ENCODE results near the gene CATSPER1. TPM values are rescaled to one million over a fixed set of nuclear protein-coding genes. Genes with fewer than 3 reads are reported as not detected.

CATSPER1 gene
- total RNA-seq, 1 experiment from 2014 or later = not detected

DNA sequence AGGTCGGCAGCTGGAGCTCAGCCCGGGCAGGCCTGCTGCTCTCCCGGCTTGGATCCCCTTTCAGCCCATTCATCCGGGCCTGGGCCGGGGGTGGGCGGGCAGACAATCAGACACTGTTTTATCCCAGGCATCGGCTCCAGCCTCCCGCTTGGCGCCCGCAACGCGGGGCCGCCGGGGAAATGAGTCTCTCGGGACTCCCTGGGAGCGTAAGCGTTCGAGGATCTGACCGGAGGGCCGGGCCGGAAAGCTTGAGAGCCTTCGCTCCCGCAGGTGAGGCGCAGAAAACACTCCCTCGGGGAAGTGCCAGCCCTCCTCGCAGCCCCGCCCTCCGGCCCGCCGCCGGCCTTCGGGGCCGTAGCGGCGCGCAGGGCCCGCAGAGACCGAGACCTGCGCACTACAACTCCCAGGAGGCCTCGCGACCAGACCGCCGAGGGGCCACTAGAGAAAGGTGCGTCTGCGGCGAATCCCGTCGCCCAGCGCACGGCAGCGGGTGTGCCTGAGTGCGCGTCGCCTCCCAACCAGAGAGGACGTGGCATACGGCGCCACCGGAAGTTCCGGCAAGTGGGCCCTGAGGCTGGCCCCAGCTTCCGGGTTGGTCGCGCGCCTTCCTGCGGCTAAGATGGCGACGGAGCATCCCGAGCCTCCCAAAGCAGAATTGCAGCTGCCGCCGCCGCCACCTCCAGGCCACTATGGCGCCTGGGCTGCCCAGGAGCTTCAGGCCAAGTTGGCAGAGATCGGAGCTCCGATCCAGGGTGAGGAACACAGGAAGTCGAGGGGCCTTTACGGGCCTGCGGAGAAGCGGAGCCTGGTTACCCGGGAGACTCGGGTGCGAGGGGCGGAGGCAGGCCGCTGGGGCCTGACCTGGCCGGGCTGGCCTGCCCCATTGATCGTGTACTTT, 25.7 kb upstream of the CATSPER1 start, which contains the start of gene SF3B2:
TSS of gene SF3B2 (plus strand) at position 599 of the 898 bp plus-strand sequence. CDS start at position 620, 21 bp downstream.
- peaks cover 27% of the 10 kb centered on the region for H3K36me3 ChIP-seq (ENCODE audit: insufficient read depth, low read length, poor library complexity, severe bottlenecking)
- no peak for TF ChIP-seq EZH2 (IDR thresholded peaks at IDR 0.05; ENCODE audit: borderline replicate concordance, low read depth, low read length, poor library complexity, severe bottlenecking)
- TF ChIP-seq, protein P1, sequence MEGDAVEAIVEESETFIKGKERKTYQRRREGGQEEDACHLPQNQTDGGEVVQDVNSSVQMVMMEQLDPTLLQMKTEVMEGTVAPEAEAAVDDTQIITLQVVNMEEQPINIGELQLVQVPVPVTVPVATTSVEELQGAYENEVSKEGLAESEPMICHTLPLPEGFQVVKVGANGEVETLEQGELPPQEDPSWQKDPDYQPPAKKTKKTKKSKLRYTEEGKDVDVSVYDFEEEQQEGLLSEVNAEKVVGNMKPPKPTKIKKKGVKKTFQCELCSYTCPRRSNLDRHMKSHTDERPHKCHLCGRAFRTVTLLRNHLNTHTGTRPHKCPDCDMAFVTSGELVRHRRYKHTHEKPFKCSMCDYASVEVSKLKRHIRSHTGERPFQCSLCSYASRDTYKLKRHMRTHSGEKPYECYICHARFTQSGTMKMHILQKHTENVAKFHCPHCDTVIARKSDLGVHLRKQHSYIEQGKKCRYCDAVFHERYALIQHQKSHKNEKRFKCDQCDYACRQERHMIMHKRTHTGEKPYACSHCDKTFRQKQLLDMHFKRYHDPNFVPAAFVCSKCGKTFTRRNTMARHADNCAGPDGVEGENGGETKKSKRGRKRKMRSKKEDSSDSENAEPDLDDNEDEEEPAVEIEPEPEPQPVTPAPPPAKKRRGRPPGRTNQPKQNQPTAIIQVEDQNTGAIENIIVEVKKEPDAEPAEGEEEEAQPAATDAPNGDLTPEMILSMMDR (conservative IDR thresholded peaks at IDR 0.05; ENCODE audit: low read depth, low read length) = no peak
- ChIA-PET CTCF (interaction anchor here (0.6 to 1.4 kb wide), 4 partner anchors 17 to 164 kb away, joined by 3 to 5 read pairs (median 4); partner anchors contain the start of genes CCDC85B and FIBP), POLR2A (ENCODE audit: low non-redundant PET) (interaction anchor here (0.6 kb wide), 1 partner anchor 261 kb away, joined by 3 read pairs; no protein-coding TSS in a partner anchor)
- intact Hi-C loops (cut with micrococcal nuclease; ENCODE audit: unreplicated experiment) = loop anchor here (2.0 kb wide), 1 partner anchor 49 kb away; the partner anchor contains the start of genes BANF1 and EIF1AD
- TSS peak; percentile 93 for BruUV-seq (replicated peaks)
- peaks cover 21% of the 10 kb centered on the region for H3K4me1 ChIP-seq (ENCODE audit: insufficient read depth, low read length, poor library complexity, severe bottlenecking)
- H3K27me3 ChIP-seq (replicated peaks; ENCODE audit: insufficient read depth, low read depth, low read length, poor library complexity) = no peaks in the 10 kb centered on the region
- H3K27ac ChIP-seq (ENCODE audit: low read depth, low read length, poor library complexity, severe bottlenecking) = peak within 1 kb of the TSS; percentile 89
- H3K9me3 ChIP-seq (ENCODE audit: low read depth, low read length, poor library complexity, severe bottlenecking) = no peaks in the 10 kb centered on the region
- DNase-seq (ENCODE audit: low spot score) = peak; percentile 100
- H3K4me3 ChIP-seq (ENCODE audit: low read depth, low read length, poor library complexity, severe bottlenecking) = peak within 1 kb of the TSS; percentile 99

DNA sequence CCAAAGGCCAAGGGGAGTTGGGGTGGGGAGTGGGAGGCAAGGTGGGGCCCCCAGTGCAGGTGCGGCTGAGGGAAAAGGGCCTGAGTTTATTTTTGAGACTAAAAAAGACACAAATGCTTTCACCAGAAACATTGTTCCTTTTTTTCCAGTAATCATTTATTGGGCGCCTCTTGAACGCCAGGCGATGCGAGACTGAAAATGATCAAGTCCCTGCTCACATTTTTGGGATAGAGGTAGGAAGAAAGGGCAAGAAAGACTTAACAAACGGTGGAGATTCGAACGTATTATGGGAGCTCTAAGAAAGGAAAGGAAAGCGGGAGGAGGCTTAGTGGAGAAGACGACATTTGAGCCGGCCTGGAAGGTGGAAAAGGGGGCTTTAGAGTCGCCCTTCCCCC, 25.1 kb upstream of the CATSPER1 start:
- CTCF ChIA-PET = interaction anchor here (0.6 to 1.4 kb wide), 2 partner anchors 85 to 160 kb away, joined by 3 to 5 read pairs; partner anchors contain the start of gene CCDC85B
- Histone ChIP-seq H3K27me3 (replicated peaks; ENCODE audit: insufficient read depth, low read depth, low read length, poor library complexity) (no peaks in the 10 kb centered on the region), H3K4me1 (ENCODE audit: insufficient read depth, low read length, poor library complexity, severe bottlenecking) (peaks cover 21% of the 10 kb centered on the region), H3K9me3 (ENCODE audit: low read depth, low read length, poor library complexity, severe bottlenecking) (no peaks in the 10 kb centered on the region), H3K27ac (ENCODE audit: low read depth, low read length, poor library complexity, severe bottlenecking) (peak overlapping the region; percentile 89), H3K36me3 (ENCODE audit: insufficient read depth, low read length, poor library complexity, severe bottlenecking) (peaks cover 21% of the 10 kb centered on the region), H3K4me3 (ENCODE audit: low read depth, low read length, poor library complexity, severe bottlenecking) (peak overlapping the region; percentile 99)
- intact Hi-C loops (cut with micrococcal nuclease; ENCODE audit: unreplicated experiment) = no loop called here
- POLR2A ChIA-PET (ENCODE audit: low non-redundant PET) = interaction anchor here (0.6 kb wide), 2 partner anchors 16 to 262 kb away, joined by 3 to 5 read pairs; no protein-coding TSS in a partner anchor
- no peak for DNase-seq (ENCODE audit: low spot score)
- no peak for TF ChIP-seq EZH2 (IDR thresholded peaks at IDR 0.05; ENCODE audit: borderline replicate concordance, low read depth, low read length, poor library complexity, severe bottlenecking)
- TF ChIP-seq, protein P1 (conservative IDR thresholded peaks at IDR 0.05; ENCODE audit: low read depth, low read length) = no peak
- BruUV-seq (replicated peaks) = no TSS peak

DNA sequence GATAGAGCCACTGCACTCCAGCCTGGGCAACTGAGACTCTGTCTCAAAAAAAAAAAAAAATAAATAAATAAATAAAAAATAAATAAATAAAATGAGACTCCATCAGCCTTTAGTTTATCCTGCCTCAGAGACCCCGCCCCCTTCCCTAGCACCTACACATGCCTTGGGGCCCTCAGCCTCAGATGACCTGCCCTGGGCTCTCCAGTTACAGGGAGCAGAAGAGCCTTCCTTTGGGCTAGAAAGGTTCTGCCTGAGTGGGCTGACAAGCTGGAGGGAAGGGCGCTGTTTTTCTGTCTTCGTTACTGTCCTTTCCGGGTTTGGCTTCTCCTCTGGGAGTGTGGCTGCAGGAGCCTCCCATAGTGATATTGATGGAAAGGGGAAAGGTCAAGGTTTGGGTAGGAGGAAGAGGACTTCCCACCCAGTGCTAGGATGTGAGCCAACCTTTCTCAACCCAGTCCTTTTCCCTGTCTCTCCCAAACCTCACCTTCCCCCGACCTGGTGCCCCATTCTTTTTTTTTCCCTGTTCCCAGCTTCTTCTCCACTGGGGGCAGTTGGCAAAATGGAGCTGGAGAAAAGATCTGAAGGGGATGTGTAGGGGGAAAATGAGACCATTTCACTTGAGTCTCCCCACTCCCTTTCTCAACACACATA, 24.4 kb upstream of the CATSPER1 start:
- peaks cover 21% of the 10 kb centered on the region for H3K4me1 ChIP-seq (ENCODE audit: insufficient read depth, low read length, poor library complexity, severe bottlenecking)
- TF ChIP-seq EZH2 (IDR thresholded peaks at IDR 0.05; ENCODE audit: borderline replicate concordance, low read depth, low read length, poor library complexity, severe bottlenecking) = no peak
- TF ChIP-seq, protein P1 (conservative IDR thresholded peaks at IDR 0.05; ENCODE audit: low read depth, low read length) = no peak
- peak overlapping the region; percentile 99 for H3K4me3 ChIP-seq (ENCODE audit: low read depth, low read length, poor library complexity, severe bottlenecking)
- no TSS peak for BruUV-seq (replicated peaks)
- intact Hi-C loops (cut with micrococcal nuclease; ENCODE audit: unreplicated experiment) = no loop called here
- ChIA-PET CTCF (interaction anchor here (0.6 to 1.4 kb wide), 2 partner anchors 22 to 160 kb away, joined by 5 to 11 read pairs; partner anchors contain the start of gene CCDC85B), POLR2A (ENCODE audit: low non-redundant PET) (interaction anchor here (0.6 kb wide), 2 partner anchors 15 to 219 kb away, joined by 3 to 5 read pairs; no protein-coding TSS in a partner anchor)
- peak overlapping the region; percentile 89 for H3K27ac ChIP-seq (ENCODE audit: low read depth, low read length, poor library complexity, severe bottlenecking)
- no peaks in the 10 kb centered on the region for H3K27me3 ChIP-seq (replicated peaks; ENCODE audit: insufficient read depth, low read depth, low read length, poor library complexity)
- H3K9me3 ChIP-seq (ENCODE audit: low read depth, low read length, poor library complexity, severe bottlenecking) = no peaks in the 10 kb centered on the region
- DNase-seq (ENCODE audit: low spot score) = no peak
- peaks cover 14% of the 10 kb centered on the region for H3K36me3 ChIP-seq (ENCODE audit: insufficient read depth, low read length, poor library complexity, severe bottlenecking)

Measured in A673 (cell line).